OCI-LY3 (cell line): ENCODE results near the gene PGAP3.
"Not testable (repeated sequence)": the region's sequence is repeated elsewhere in the genome, so short reads cannot be mapped to it uniquely, and the experiment has no call there.

ENCODE experiments used
- H2AFZ ChIP-seq: fragments of 200-600, 300-600 bp; shearing (Covaris generic); 2 replicates; pipeline ENCODE4 v1.6.0; 2014; ENCODE audit warnings: antibody characterized with exemption, low read depth, low read length
- H3K27ac ChIP-seq: fragments of 200-600, 300-600 bp; sonication (generic); 2 replicates; pipeline ENCODE4 v1.5.1; 2014; ENCODE audit warnings: mild to moderate bottlenecking, low read length, moderate library complexity, mixed read lengths
- H3K27me3 ChIP-seq: fragments of 200-600, 300-600 bp; sonication (generic); 2 replicates; pipeline ENCODE4 v1.6.1; 2014; ENCODE audit warnings: low read depth, low read length, mixed read lengths
- H3K36me3 ChIP-seq: fragments of 200-600, 300-600 bp; sonication (generic); replicated peaks from 2 replicates; pipeline ENCODE3; 2014; ENCODE audit warnings: low read depth, low read length, mixed read lengths
- H3K4me1 ChIP-seq: fragments of 300-600, 200-600 bp; sonication (generic); 2 replicates; pipeline ENCODE4 v1.6.1; 2014; ENCODE audit warnings: low read length, mixed read lengths
- H3K4me2 ChIP-seq: fragments of 200-600, 300-600 bp; sonication (generic); 2 replicates; pipeline ENCODE4 v1.6.1; 2014; ENCODE audit warnings: low read length, mixed read lengths
- H3K4me3 ChIP-seq: fragments of 300-600, 200-600 bp; sonication (generic); 2 replicates; pipeline ENCODE4 v1.5.1; 2014; ENCODE audit warnings: antibody characterized with exemption, mild to moderate bottlenecking, low read length, moderate library complexity
- H3K79me2 ChIP-seq: fragments of 300-600, 200-600 bp; shearing (Covaris generic); 2 replicates; pipeline ENCODE4 v1.6.1; 2014; ENCODE audit warnings: mild to moderate bottlenecking, low read length, mixed read lengths
- H3K9ac ChIP-seq: fragments of 300-600, 200-600 bp; shearing (Covaris generic); 2 replicates; pipeline ENCODE4 v1.6.0; 2014; ENCODE audit warnings: mild to moderate bottlenecking, low read length, moderate library complexity
- H3K9me3 ChIP-seq: fragments of 200-600, 300-600 bp; shearing (Covaris generic); 2 replicates; pipeline ENCODE4 v1.6.1; 2014; ENCODE audit warnings: low read length, mixed read lengths; ENCODE audit not compliant: insufficient read depth
- H4K20me1 ChIP-seq: fragments of 200-600, 300-600 bp; sonication (generic); 2 replicates; pipeline ENCODE4 v1.6.1; 2016; ENCODE audit warnings: low read length, mixed read lengths; ENCODE audit not compliant: insufficient read depth
- EZH2phosphoT487 ChIP-seq: fragments of 200-600 bp; shearing (Covaris generic); IDR thresholded peaks from 2 replicates; pipeline ENCODE4 v1.6.1; 2018; ENCODE audit warnings: antibody characterized with exemption, mixed run types, low read depth
- TF ChIP-seq, protein P1 (sequence below): fragments of 200-600, 300-600 bp; sonication (generic); IDR thresholded peaks from 2 replicates; pipeline ENCODE4 v1.5.1; 2014; ENCODE audit warnings: antibody characterized with exemption, low read length, low read depth

PGAP3 gene

DNA sequence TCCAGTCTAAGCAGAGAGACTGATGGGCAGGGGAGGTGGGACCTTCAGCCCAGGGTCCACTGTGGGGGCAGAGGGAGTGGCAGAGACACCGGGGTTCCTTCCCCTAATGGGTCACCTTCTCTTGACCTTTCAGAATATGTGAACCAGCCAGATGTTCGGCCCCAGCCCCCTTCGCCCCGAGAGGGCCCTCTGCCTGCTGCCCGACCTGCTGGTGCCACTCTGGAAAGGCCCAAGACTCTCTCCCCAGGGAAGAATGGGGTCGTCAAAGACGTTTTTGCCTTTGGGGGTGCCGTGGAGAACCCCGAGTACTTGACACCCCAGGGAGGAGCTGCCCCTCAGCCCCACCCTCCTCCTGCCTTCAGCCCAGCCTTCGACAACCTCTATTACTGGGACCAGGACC, 39.7 kb upstream of the PGAP3 start:
- Histone ChIP-seq H3K4me1 (peaks cover 12% of the 10 kb centered on the region), H4K20me1 (no peaks in the 10 kb centered on the region), H3K4me2 (no peak overlapping the region), H2AFZ (no peak overlapping the region), H3K27me3 (no peaks in the 10 kb centered on the region), H3K9ac (no peak overlapping the region), H3K27ac (no peak overlapping the region), H3K79me2 (peaks cover 10% of the 10 kb centered on the region), H3K36me3 (peaks cover 14% of the 10 kb centered on the region), H3K4me3 (no peak overlapping the region), H3K9me3 (no peaks in the 10 kb centered on the region)
- TF ChIP-seq, protein P1, sequence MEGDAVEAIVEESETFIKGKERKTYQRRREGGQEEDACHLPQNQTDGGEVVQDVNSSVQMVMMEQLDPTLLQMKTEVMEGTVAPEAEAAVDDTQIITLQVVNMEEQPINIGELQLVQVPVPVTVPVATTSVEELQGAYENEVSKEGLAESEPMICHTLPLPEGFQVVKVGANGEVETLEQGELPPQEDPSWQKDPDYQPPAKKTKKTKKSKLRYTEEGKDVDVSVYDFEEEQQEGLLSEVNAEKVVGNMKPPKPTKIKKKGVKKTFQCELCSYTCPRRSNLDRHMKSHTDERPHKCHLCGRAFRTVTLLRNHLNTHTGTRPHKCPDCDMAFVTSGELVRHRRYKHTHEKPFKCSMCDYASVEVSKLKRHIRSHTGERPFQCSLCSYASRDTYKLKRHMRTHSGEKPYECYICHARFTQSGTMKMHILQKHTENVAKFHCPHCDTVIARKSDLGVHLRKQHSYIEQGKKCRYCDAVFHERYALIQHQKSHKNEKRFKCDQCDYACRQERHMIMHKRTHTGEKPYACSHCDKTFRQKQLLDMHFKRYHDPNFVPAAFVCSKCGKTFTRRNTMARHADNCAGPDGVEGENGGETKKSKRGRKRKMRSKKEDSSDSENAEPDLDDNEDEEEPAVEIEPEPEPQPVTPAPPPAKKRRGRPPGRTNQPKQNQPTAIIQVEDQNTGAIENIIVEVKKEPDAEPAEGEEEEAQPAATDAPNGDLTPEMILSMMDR, result no peak
- no peak for TF ChIP-seq EZH2phosphoT487

DNA sequence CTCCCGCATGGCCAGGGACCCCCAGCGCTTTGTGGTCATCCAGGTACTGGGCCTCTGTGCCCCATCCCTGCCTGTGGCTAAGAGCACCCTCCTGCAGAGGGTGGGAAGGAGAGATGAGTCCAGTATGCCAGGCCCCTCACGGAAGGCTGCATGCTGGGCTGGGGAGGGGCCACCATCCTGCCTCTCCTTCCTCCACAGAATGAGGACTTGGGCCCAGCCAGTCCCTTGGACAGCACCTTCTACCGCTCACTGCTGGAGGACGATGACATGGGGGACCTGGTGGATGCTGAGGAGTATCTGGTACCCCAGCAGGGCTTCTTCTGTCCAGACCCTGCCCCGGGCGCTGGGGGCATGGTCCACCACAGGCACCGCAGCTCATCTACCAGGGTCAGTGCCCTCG, 38.8 kb upstream of the PGAP3 start:
- Histone ChIP-seq H3K4me1 (peaks cover 12% of the 10 kb centered on the region), H3K4me3 (no peak overlapping the region), H3K79me2 (peaks cover 10% of the 10 kb centered on the region), H3K9ac (no peak overlapping the region), H3K36me3 (peaks cover 14% of the 10 kb centered on the region), H3K9me3 (no peaks in the 10 kb centered on the region), H3K27me3 (no peaks in the 10 kb centered on the region), H3K27ac (no peak overlapping the region), H2AFZ (no peak overlapping the region), H3K4me2 (no peak overlapping the region), H4K20me1 (no peaks in the 10 kb centered on the region)
- no peak for TF ChIP-seq EZH2phosphoT487
- TF ChIP-seq, protein P1, result no peak

DNA sequence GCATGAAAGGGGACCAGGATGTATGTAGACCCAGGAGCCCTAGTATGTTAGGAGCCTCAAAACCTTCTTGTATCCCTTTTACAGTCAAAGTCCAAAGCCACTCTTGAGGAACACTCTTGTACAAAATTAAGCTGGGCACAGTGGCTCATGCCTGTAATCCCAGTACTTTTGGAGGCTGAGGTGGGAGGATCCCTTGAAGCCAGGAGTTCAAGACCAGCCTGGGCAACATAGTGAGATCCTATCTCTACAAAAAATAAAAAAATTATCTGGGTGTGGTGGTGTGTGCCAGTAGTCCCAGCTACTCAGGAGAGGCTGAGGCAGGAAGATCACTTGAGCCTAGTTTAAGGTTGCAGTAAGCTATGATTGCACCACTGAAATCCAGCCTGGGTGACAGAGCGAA, 38.1 kb upstream of the PGAP3 start:
- H3K9me3 ChIP-seq, H3K79me2 ChIP-seq, H3K27me3 ChIP-seq, H3K4me2 ChIP-seq, H4K20me1 ChIP-seq, H3K4me3 ChIP-seq, H3K27ac ChIP-seq, H2AFZ ChIP-seq, H3K9ac ChIP-seq: not testable (repeated sequence)
- Histone ChIP-seq H3K4me1 (peaks cover 12% of the 10 kb centered on the region), H3K36me3 (peaks cover 14% of the 10 kb centered on the region)

DNA sequence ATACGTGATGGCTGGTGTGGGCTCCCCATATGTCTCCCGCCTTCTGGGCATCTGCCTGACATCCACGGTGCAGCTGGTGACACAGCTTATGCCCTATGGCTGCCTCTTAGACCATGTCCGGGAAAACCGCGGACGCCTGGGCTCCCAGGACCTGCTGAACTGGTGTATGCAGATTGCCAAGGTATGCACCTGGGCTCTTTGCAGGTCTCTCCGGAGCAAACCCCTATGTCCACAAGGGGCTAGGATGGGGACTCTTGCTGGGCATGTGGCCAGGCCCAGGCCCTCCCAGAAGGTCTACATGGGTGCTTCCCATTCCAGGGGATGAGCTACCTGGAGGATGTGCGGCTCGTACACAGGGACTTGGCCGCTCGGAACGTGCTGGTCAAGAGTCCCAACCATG, 36.9 kb upstream of the PGAP3 start:
- Histone ChIP-seq H3K27ac (no peak overlapping the region), H3K4me3 (no peak overlapping the region), H3K79me2 (peaks cover 4% of the 10 kb centered on the region), H2AFZ (no peak overlapping the region), H3K36me3 (peaks cover 14% of the 10 kb centered on the region), H3K4me1 (peaks cover 11% of the 10 kb centered on the region), H3K9ac (no peak overlapping the region), H4K20me1 (no peaks in the 10 kb centered on the region), H3K4me2 (no peak overlapping the region), H3K27me3 (no peaks in the 10 kb centered on the region), H3K9me3 (no peaks in the 10 kb centered on the region)
- no peak for TF ChIP-seq EZH2phosphoT487
- TF ChIP-seq, protein P1, result no peak
